ENCODE results near the gene KASH5. TPM values are rescaled to one million over a fixed set of nuclear protein-coding genes. Genes with fewer than 3 reads are reported as not detected.

Gene KASH5
- polyA plus RNA-seq, 2 of the 4 experiments (the other 2 are of a cell fraction): 0.08 to 0.17 TPM

DNA sequence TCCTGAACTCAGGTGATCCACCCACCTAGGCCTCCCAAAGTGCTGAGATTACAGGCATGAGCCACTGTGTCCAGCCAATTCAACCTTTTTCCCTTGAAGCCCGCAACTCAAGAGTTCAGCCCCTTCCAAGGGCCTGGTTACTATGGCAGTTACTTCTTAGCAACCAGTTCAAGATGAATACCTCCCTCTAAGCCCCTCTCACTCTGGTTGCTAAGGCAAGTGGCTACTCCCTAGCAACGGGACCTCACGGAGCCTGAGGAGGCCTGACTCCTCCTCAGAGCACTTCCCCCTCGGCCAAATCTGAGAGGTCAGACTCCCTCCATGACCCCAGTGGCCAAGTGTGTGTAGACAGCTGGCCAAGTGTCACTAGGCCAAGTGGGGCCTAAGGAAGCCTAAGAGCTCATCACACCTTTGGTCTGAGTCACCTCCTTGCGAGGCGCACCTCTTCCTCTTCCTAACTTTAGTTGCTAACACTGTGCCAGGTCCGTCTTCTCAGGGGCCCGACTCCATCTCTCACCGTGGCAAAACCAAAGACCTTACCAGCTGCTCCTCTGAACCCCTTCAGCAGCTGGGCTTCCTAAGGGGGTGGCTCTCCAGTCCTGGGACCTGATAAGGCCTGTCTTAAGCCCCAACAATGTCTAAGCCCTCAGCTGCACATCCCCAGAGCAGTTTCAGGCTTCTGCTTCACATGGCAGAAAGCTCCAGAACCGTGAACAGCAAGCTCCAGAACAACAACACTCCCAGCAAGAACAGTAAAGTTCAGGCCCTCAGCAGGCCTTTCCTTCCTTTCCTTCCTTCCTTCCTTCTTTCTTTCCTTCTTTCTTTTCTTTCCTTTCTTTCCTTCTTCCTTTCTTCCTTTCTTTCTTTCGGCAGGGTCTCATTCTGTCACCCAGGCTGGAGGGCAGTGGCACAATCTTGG lies 43.3 kb upstream of the KASH5 start:
- ChIA-PET POLR2A (no interaction called here), CTCF (interaction anchor here (0.9 to 5.6 kb wide), 4 partner anchors 8 to 199 kb away, joined by 3 to 17 read pairs (median 3); no protein-coding TSS in a partner anchor)
- no peak for FAIRE-seq
- Histone ChIP-seq H3K27ac (no peak overlapping the region), H3K4me3 (no peak overlapping the region), H3K9me3 (peaks cover 5% of the 10 kb centered on the region; the same call in 2 of the 3 replicates), H3K4me2 (no peak overlapping the region), H3K4me1 (no peaks in the 10 kb centered on the region)
- ATAC-seq: no peak
- 90% methylated on average over 11 of the region's 11 CpGs for WGBS (ENCODE audit: missing lambda C conversion rate)
- TF ChIP-seq CEBPB (IDR thresholded peaks at IDR 0.05) (no peak), CBX2 (IDR thresholded peaks at IDR 0.05; ENCODE audit: borderline replicate concordance, low read depth) (no peak), JUN (IDR thresholded peaks at IDR 0.05) (no peak), FOXS1 (CRISPR knock-in tag; IDR thresholded peaks at IDR 0.05) (no peak), NFE2L2 (conservative IDR thresholded peaks at IDR 0.05; ENCODE audit: low read length) (no peak), KDM1A (IDR thresholded peaks at IDR 0.05; ENCODE audit: low read depth) (no peak), CHD4 (IDR thresholded peaks at IDR 0.05; ENCODE audit: borderline replicate concordance) (no peak), CBX8 (IDR thresholded peaks at IDR 0.05) (no peak), ZNF302 (CRISPR knock-in tag; IDR thresholded peaks at IDR 0.05) (no peak), EP300 (IDR thresholded peaks at IDR 0.05) (no peak), NPAS2 (CRISPR knock-in tag; IDR thresholded peaks at IDR 0.05; ENCODE audit: borderline replicate concordance) (no peak), BHLHE40 (IDR thresholded peaks at IDR 0.05; ENCODE audit: low read depth, low read length) (no peak), MYC (IDR thresholded peaks at IDR 0.05; ENCODE audit: borderline replicate concordance, low read length) (no peak), HDAC2 (IDR thresholded peaks at IDR 0.05) (no peak), HOXA7 (CRISPR knock-in tag; IDR thresholded peaks at IDR 0.05) (no peak)
- TF ChIP-seq, protein P1, sequence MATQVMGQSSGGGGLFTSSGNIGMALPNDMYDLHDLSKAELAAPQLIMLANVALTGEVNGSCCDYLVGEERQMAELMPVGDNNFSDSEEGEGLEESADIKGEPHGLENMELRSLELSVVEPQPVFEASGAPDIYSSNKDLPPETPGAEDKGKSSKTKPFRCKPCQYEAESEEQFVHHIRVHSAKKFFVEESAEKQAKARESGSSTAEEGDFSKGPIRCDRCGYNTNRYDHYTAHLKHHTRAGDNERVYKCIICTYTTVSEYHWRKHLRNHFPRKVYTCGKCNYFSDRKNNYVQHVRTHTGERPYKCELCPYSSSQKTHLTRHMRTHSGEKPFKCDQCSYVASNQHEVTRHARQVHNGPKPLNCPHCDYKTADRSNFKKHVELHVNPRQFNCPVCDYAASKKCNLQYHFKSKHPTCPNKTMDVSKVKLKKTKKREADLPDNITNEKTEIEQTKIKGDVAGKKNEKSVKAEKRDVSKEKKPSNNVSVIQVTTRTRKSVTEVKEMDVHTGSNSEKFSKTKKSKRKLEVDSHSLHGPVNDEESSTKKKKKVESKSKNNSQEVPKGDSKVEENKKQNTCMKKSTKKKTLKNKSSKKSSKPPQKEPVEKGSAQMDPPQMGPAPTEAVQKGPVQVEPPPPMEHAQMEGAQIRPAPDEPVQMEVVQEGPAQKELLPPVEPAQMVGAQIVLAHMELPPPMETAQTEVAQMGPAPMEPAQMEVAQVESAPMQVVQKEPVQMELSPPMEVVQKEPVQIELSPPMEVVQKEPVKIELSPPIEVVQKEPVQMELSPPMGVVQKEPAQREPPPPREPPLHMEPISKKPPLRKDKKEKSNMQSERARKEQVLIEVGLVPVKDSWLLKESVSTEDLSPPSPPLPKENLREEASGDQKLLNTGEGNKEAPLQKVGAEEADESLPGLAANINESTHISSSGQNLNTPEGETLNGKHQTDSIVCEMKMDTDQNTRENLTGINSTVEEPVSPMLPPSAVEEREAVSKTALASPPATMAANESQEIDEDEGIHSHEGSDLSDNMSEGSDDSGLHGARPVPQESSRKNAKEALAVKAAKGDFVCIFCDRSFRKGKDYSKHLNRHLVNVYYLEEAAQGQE (IDR thresholded peaks at IDR 0.05): no peak
- TF ChIP-seq, protein P2, sequence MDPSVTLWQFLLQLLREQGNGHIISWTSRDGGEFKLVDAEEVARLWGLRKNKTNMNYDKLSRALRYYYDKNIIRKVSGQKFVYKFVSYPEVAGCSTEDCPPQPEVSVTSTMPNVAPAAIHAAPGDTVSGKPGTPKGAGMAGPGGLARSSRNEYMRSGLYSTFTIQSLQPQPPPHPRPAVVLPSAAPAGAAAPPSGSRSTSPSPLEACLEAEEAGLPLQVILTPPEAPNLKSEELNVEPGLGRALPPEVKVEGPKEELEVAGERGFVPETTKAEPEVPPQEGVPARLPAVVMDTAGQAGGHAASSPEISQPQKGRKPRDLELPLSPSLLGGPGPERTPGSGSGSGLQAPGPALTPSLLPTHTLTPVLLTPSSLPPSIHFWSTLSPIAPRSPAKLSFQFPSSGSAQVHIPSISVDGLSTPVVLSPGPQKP (IDR thresholded peaks at IDR 0.05; ENCODE audit: low read depth, low read length): no peak
- TF ChIP-seq, protein P3, sequence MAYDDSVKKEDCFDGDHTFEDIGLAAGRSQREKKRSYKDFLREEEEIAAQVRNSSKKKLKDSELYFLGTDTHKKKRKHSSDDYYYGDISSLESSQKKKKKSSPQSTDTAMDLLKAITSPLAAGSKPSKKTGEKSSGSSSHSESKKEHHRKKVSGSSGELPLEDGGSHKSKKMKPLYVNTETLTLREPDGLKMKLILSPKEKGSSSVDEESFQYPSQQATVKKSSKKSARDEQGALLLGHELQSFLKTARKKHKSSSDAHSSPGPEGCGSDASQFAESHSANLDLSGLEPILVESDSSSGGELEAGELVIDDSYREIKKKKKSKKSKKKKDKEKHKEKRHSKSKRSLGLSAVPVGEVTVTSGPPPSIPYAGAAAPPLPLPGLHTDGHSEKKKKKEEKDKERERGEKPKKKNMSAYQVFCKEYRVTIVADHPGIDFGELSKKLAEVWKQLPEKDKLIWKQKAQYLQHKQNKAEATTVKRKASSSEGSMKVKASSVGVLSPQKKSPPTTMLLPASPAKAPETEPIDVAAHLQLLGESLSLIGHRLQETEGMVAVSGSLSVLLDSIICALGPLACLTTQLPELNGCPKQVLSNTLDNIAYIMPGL (CRISPR knock-in tag; IDR thresholded peaks at IDR 0.05; ENCODE audit: borderline replicate concordance): no peak
- DNase-seq (ENCODE audit: low read depth in 1 of 2, low spot score in 1 of 2): no peak

DNA sequence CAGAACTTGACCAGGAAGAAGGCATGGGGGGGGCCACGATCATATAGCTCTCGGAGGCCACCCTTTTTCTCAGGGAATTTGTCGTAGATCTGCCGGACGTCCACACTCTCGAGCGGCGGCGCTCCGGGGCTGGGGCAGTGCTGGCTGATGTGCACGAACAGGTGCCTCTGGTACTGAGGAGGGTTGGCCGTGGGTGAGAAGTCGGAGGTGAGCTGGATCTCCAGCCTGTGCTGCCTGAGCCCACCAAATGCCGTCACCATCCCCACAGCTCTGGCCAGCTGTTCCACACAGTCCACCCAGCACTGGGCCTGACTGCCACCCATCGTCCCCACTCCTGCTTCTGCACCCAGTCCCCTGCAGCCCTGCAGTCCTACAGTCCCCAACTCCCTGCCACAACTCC lies 40.9 kb upstream of the KASH5 start:
- DNase-seq (ENCODE audit: low read depth in 1 of 2, low spot score in 1 of 2): no peak
- 95% methylated on average over 15 of the region's 15 CpGs for WGBS (ENCODE audit: missing lambda C conversion rate)
- Histone ChIP-seq H3K27ac (no peak overlapping the region), H3K4me3 (no peak overlapping the region), H3K4me2 (no peak overlapping the region), H3K4me1 (no peaks in the 10 kb centered on the region), H3K9me3 (peaks cover 8% of the 10 kb centered on the region; the same call in 2 of the 3 replicates)
- FAIRE-seq: no peak
- ChIA-PET CTCF (interaction anchor here (0.7 to 2.6 kb wide), 6 partner anchors 12 to 119 kb away, joined by 3 to 8 read pairs (median 6); partner anchors contain the start of gene CD37), POLR2A (no interaction called here)
- ATAC-seq: peak; percentile 23 to 27; a peak in 3 of 6 replicates
- TF ChIP-seq, protein P1 (IDR thresholded peaks at IDR 0.05): no peak
- TF ChIP-seq POLR2AphosphoS2 (conservative IDR thresholded peaks at IDR 0.05; ENCODE audit: low read length): no peak
- no peak for TF ChIP-seq BHLHE40 (IDR thresholded peaks at IDR 0.05; ENCODE audit: low read depth, low read length)
- TF ChIP-seq NPAS2 (CRISPR knock-in tag; IDR thresholded peaks at IDR 0.05; ENCODE audit: borderline replicate concordance): no peak
- TF ChIP-seq, protein P4, sequence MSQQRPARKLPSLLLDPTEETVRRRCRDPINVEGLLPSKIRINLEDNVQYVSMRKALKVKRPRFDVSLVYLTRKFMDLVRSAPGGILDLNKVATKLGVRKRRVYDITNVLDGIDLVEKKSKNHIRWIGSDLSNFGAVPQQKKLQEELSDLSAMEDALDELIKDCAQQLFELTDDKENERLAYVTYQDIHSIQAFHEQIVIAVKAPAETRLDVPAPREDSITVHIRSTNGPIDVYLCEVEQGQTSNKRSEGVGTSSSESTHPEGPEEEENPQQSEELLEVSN (IDR thresholded peaks at IDR 0.05; ENCODE audit: borderline replicate concordance, low read depth): no peak
- TF ChIP-seq EHMT2 (IDR thresholded peaks at IDR 0.05; ENCODE audit: low read depth): no peak
- no peak for TF ChIP-seq TFCP2L1 (CRISPR knock-in tag; IDR thresholded peaks at IDR 0.05)
- TF ChIP-seq, protein P2 (IDR thresholded peaks at IDR 0.05; ENCODE audit: low read depth, low read length): no peak
- no peak for TF ChIP-seq CHD4 (IDR thresholded peaks at IDR 0.05; ENCODE audit: borderline replicate concordance)

All from A549 (cell line).